Hepatocyte (in vitro differentiated cells): Measurements from ENCODE around the gene STK32B.

Experiments used
- CTCF ChIP-seq: fragments of 200-600 bp; sonication (generic); IDR thresholded peaks from 2 replicates; pipeline ENCODE4 v1.5.1; 2016; ENCODE audit warnings: antibody characterized with exemption, mild to moderate bottlenecking; ENCODE audit not compliant: poor library complexity
- EZH2 ChIP-seq: fragments of 200-600 bp; sonication (generic); IDR thresholded peaks from 2 replicates; pipeline ENCODE4 v1.6.1; 2016; ENCODE audit warnings: antibody characterized with exemption, mild to moderate bottlenecking, borderline replicate concordance

GRCh38 chr4:5528031-5528436, 476.8 kb downstream of the STK32B start:
- no peak for TF ChIP-seq EZH2
- no peak for TF ChIP-seq CTCF
